ENCODE measurements around the gene CAMK2N1.

CAMK2N1 gene

GRCh38 chr1:20473894-20474293, 12.1 kb downstream of the CAMK2N1 start:
- no peak for DNase-seq (ENCODE audit: insufficient read length, low spot score)
- TF ChIP-seq PAX5 (IDR thresholded peaks at IDR 0.05; ENCODE audit: insufficient read depth, low read length, severe bottlenecking) (no peak), POLR2AphosphoS5 (IDR thresholded peaks at IDR 0.05; ENCODE audit: low read depth, low read length) (no peak), SPI1 (IDR thresholded peaks at IDR 0.05; ENCODE audit: low read depth, low read length) (no peak), POU2F2 (IDR thresholded peaks at IDR 0.05; ENCODE audit: low read depth, low read length) (no peak), POLR2A (IDR thresholded peaks at IDR 0.05; ENCODE audit: low read depth, low read length) (no peak), TAF1 (IDR thresholded peaks at IDR 0.05; ENCODE audit: low read depth, low read length) (no peak)
- FAIRE-seq: no peak

GRCh38 chr1:20472860-20473711, 12.9 kb downstream of the CAMK2N1 start:
- FAIRE-seq (no peak), DNase-seq (ENCODE audit: insufficient read length, low spot score) (no peak)
- TF ChIP-seq SPI1 (IDR thresholded peaks at IDR 0.05; ENCODE audit: low read depth, low read length) (no peak), PAX5 (IDR thresholded peaks at IDR 0.05; ENCODE audit: insufficient read depth, low read length, severe bottlenecking) (no peak), POU2F2 (IDR thresholded peaks at IDR 0.05; ENCODE audit: low read depth, low read length) (no peak), POLR2A (IDR thresholded peaks at IDR 0.05; ENCODE audit: low read depth, low read length) (no peak)

DNA sequence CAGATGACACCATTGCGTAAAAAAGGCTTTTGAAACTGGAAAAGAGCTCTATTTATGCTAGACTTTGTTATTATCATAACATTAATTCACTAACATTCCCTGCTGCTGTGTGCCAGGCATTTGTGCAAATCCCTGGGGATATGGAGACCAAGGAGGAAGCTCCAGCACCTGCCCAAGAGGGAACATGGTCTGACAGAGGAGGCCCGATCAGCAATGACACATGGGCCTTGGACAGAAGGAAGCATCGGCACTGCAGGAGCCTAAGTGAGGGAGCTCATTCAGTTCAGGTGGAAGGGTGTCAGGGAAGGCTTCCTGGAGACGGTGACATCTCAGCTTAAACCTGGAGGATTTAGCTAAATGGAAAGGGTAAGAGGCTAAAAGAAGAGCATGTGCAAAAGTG, 13.9 kb downstream of the CAMK2N1 start:
- TF ChIP-seq POLR2A (IDR thresholded peaks at IDR 0.05; ENCODE audit: low read depth, low read length) (no peak), POLR2AphosphoS5 (IDR thresholded peaks at IDR 0.05; ENCODE audit: low read depth, low read length) (no peak), POU2F2 (IDR thresholded peaks at IDR 0.05; ENCODE audit: low read depth, low read length) (no peak), TAF1 (IDR thresholded peaks at IDR 0.05; ENCODE audit: low read depth, low read length) (no peak), SPI1 (IDR thresholded peaks at IDR 0.05; ENCODE audit: low read depth, low read length) (no peak), PAX5 (IDR thresholded peaks at IDR 0.05; ENCODE audit: insufficient read depth, low read length, severe bottlenecking) (no peak)
- FAIRE-seq: no peak
- DNase-seq (ENCODE audit: insufficient read length, low spot score): no peak

- DNase-seq (ENCODE audit: insufficient read length, low spot score) (no peak), FAIRE-seq (no peak)
- TF ChIP-seq POU2F2 (IDR thresholded peaks at IDR 0.05; ENCODE audit: low read depth, low read length) (no peak), POLR2AphosphoS5 (IDR thresholded peaks at IDR 0.05; ENCODE audit: low read depth, low read length) (no peak), PAX5 (IDR thresholded peaks at IDR 0.05; ENCODE audit: insufficient read depth, low read length, severe bottlenecking) (no peak), SPI1 (IDR thresholded peaks at IDR 0.05; ENCODE audit: low read depth, low read length) (no peak), TAF1 (IDR thresholded peaks at IDR 0.05; ENCODE audit: low read depth, low read length) (no peak), POLR2A (IDR thresholded peaks at IDR 0.05; ENCODE audit: low read depth, low read length) (no peak)
Observed at GRCh38 chr1:20470194-20470593, 15.8 kb downstream of the CAMK2N1 start.

GRCh38 chr1:20469406-20470076, 16.5 kb downstream of the CAMK2N1 start:
- FAIRE-seq: no peak
- TF ChIP-seq PAX5 (IDR thresholded peaks at IDR 0.05; ENCODE audit: insufficient read depth, low read length, severe bottlenecking) (no peak), POLR2AphosphoS5 (IDR thresholded peaks at IDR 0.05; ENCODE audit: low read depth, low read length) (no peak), SPI1 (IDR thresholded peaks at IDR 0.05; ENCODE audit: low read depth, low read length) (no peak), POLR2A (IDR thresholded peaks at IDR 0.05; ENCODE audit: low read depth, low read length) (no peak), TAF1 (IDR thresholded peaks at IDR 0.05; ENCODE audit: low read depth, low read length) (no peak), POU2F2 (IDR thresholded peaks at IDR 0.05; ENCODE audit: low read depth, low read length) (no peak)
- DNase-seq (ENCODE audit: insufficient read length, low spot score): no peak

DNA sequence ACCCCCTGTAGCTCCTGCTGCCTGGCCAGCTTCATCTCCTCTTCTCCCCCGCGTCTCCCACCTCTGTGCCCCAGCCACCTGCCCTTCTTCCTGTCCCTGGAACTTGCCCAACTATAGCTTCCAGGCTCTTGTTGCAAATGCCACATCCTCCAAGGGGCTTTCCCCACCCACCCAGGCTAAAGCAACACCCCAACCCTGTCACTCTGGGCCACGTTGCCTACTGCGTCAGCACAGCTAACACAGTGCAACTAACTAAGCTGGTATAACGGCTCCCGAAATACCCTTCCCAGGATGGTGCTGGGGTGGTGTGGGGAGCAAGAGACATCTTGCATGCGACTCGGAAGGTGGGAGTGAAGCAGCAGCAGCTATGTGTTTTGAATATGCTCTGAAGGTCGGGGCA, 19.7 kb downstream of the CAMK2N1 start:
- no peak for FAIRE-seq

GRCh38 chr1:20465187-20465586, 20.8 kb downstream of the CAMK2N1 start:
- FAIRE-seq: no peak
- DNase-seq (ENCODE audit: insufficient read length, low spot score): no peak
- no peak for TF ChIP-seq POLR2A (IDR thresholded peaks at IDR 0.05; ENCODE audit: low read depth, low read length)
- TF ChIP-seq POU2F2 (IDR thresholded peaks at IDR 0.05; ENCODE audit: low read depth, low read length): no peak
- no peak for TF ChIP-seq TAF1 (IDR thresholded peaks at IDR 0.05; ENCODE audit: low read depth, low read length)
- TF ChIP-seq POLR2AphosphoS5 (IDR thresholded peaks at IDR 0.05; ENCODE audit: low read depth, low read length): no peak
- no peak for TF ChIP-seq SPI1 (IDR thresholded peaks at IDR 0.05; ENCODE audit: low read depth, low read length)
- no peak for TF ChIP-seq PAX5 (IDR thresholded peaks at IDR 0.05; ENCODE audit: insufficient read depth, low read length, severe bottlenecking)

More for the DNA sequence above, 19.7 kb downstream of the CAMK2N1 start:
- no peak for TF ChIP-seq POLR2AphosphoS5 (IDR thresholded peaks at IDR 0.05; ENCODE audit: low read depth, low read length)
- TF ChIP-seq SPI1 (IDR thresholded peaks at IDR 0.05; ENCODE audit: low read depth, low read length): no peak
- TF ChIP-seq PAX5 (IDR thresholded peaks at IDR 0.05; ENCODE audit: insufficient read depth, low read length, severe bottlenecking): no peak
- no peak for TF ChIP-seq TAF1 (IDR thresholded peaks at IDR 0.05; ENCODE audit: low read depth, low read length)
- DNase-seq (ENCODE audit: insufficient read length, low spot score): no peak

DNA sequence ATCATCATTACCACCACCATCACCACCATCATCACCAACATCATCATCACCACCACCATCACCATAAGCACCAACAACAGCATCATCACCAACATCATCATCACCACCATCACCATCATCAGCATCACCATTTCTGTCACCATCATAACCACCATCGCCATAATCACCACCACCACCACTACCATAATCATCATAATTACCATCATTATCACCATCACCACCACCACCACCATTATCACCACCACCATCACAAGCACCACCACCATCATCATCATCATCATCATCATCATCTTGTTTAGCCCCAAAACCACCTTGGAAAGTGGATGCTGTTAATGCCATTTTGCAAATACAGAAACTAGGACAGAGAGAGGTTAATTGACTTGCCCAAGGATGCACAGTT, 22.5 kb downstream of the CAMK2N1 start:
- no peak for TF ChIP-seq POLR2AphosphoS5 (IDR thresholded peaks at IDR 0.05; ENCODE audit: low read depth, low read length)
- no peak for TF ChIP-seq PAX5 (IDR thresholded peaks at IDR 0.05; ENCODE audit: insufficient read depth, low read length, severe bottlenecking)
- no peak for TF ChIP-seq TAF1 (IDR thresholded peaks at IDR 0.05; ENCODE audit: low read depth, low read length)
- TF ChIP-seq SPI1 (IDR thresholded peaks at IDR 0.05; ENCODE audit: low read depth, low read length): no peak
- no peak for TF ChIP-seq POLR2A (IDR thresholded peaks at IDR 0.05; ENCODE audit: low read depth, low read length)
- TF ChIP-seq POU2F2 (IDR thresholded peaks at IDR 0.05; ENCODE audit: low read depth, low read length): no peak
- DNase-seq (ENCODE audit: insufficient read length, low spot score) (no peak), FAIRE-seq (no peak)

DNA sequence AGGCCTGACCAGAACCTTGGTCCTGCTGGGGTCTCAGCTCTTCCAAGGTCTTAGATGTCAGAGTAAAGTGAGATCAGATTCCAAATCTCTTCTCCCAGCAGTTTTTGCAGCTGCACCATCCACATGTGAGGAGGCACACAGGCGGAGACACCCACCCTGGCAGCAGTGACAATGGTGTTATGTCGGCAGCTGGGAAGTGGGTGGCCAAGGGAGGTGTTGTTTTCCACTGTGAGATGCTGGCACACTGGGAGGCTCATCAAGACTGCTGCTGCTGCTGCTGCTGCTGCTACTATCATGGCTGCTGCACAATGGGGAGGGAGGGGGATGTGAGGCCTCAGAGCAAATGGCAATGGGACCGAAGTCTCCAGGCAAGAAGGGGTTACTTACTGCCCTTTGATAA, 23.6 kb downstream of the CAMK2N1 start:
- FAIRE-seq: no peak
- no peak for TF ChIP-seq POLR2AphosphoS5 (IDR thresholded peaks at IDR 0.05; ENCODE audit: low read depth, low read length)
- no peak for TF ChIP-seq SPI1 (IDR thresholded peaks at IDR 0.05; ENCODE audit: low read depth, low read length)
- TF ChIP-seq TAF1 (IDR thresholded peaks at IDR 0.05; ENCODE audit: low read depth, low read length): no peak
- no peak for TF ChIP-seq PAX5 (IDR thresholded peaks at IDR 0.05; ENCODE audit: insufficient read depth, low read length, severe bottlenecking)

More for the DNA sequence above, 23.6 kb downstream of the CAMK2N1 start:
- no peak for DNase-seq (ENCODE audit: insufficient read length, low spot score)

Data from GM12891 (cell line).